SHP77 treated with DMSO at 0.1 percent for 48 hours (cell line): ENCODE data around the gene SREBF1.

Source experiments
- DNase-seq: peaks from one replicate; lab custom pipeline; 2025; lab: John Stamatoyannopoulos, UW

SREBF1 gene

GRCh38 chr17:17859909-17860765 is 23.4 kb upstream of the SREBF1 start:
- DNase-seq: peak; percentile 49

GRCh38 chr17:17857496-17857895 is 20.7 kb upstream of the SREBF1 start:
- no peak for DNase-seq

GRCh38 chr17:17856386-17856785 is 19.6 kb upstream of the SREBF1 start:
- DNase-seq: no peak

- no peak for DNase-seq
Measured at GRCh38 chr17:17855976-17856375, 19.2 kb upstream of the SREBF1 start.

GRCh38 chr17:17853811-17854447 is 17.1 kb upstream of the SREBF1 start:
- no peak for DNase-seq

GRCh38 chr17:17852930-17853329 is 16.1 kb upstream of the SREBF1 start:
- no peak for DNase-seq

GRCh38 chr17:17851103-17852002 is 14.6 kb upstream of the SREBF1 start:
- no peak for DNase-seq

- peak; percentile 28 for DNase-seq
Measured at GRCh38 chr17:17849845-17850373, 13.1 kb upstream of the SREBF1 start.

- DNase-seq: peak; percentile 33
Measured at GRCh38 chr17:17849147-17849820, 12.5 kb upstream of the SREBF1 start.

GRCh38 chr17:17848311-17849082 is 11.7 kb upstream of the SREBF1 start:
- no peak for DNase-seq

GRCh38 chr17:17847726-17848125 is 10.9 kb upstream of the SREBF1 start:
- no peak for DNase-seq

- no peak for DNase-seq
Measured at GRCh38 chr17:17847118-17847689, 10.4 kb upstream of the SREBF1 start.

GRCh38 chr17:17846645-17847044 is 9.9 kb upstream of the SREBF1 start:
- no peak for DNase-seq

- no peak for DNase-seq
Measured at GRCh38 chr17:17846003-17846402, 9.2 kb upstream of the SREBF1 start.

- DNase-seq: no peak
Measured at GRCh38 chr17:17845046-17845775, 8.4 kb upstream of the SREBF1 start.

- DNase-seq: no peak
Measured at GRCh38 chr17:17844500-17844899, 7.7 kb upstream of the SREBF1 start.

- DNase-seq: no peak
Measured at GRCh38 chr17:17844079-17844478, 7.3 kb upstream of the SREBF1 start.

- no peak for DNase-seq
Measured at GRCh38 chr17:17843096-17843495, 6.3 kb upstream of the SREBF1 start.

GRCh38 chr17:17842111-17842876 is 5.5 kb upstream of the SREBF1 start:
- DNase-seq: no peak
